ENCODE data around the gene KRTAP10-4. TPM values are rescaled to one million over a fixed set of nuclear protein-coding genes. Genes with fewer than 3 reads are reported as not detected.
"Not testable (repeated sequence)": the region's sequence is repeated elsewhere in the genome, so short reads cannot be mapped to it uniquely, and the experiment has no call there.

The KRTAP10-4 gene
- total RNA-seq, 1 donor from 2014 or later: not detected

- FAIRE-seq (no peak), DNase-seq (ENCODE audit: low read depth) (no peak)
- Mint-ChIP-seq H3K27ac (ENCODE audit: unreplicated experiment) (no peak overlapping the region), H3K27me3 (ENCODE audit: low read depth, unreplicated experiment) (peaks cover 25% of the 10 kb centered on the region), H3K9me3 (ENCODE audit: unreplicated experiment) (peaks cover 6% of the 10 kb centered on the region), H3K4me1 (ENCODE audit: low read depth, unreplicated experiment) (no peaks in the 10 kb centered on the region), H3K4me3 (ENCODE audit: unreplicated experiment) (no peak overlapping the region), H3K36me3 (ENCODE audit: low read depth, unreplicated experiment) (no peaks in the 10 kb centered on the region)
- Histone ChIP-seq H2AFZ (ENCODE audit: low read depth, low read length) (no peak overlapping the region), H3K4me1 (ENCODE audit: insufficient read depth, low read length) (no peaks in the 10 kb centered on the region), H3K9me3 (ENCODE audit: insufficient read depth, low read depth, low read length) (no peaks in the 10 kb centered on the region), H3K36me3 (ENCODE audit: insufficient read depth, low read length) (no peaks in the 10 kb centered on the region), H3K4me2 (ENCODE audit: low read length) (no peak overlapping the region), H3K79me2 (ENCODE audit: insufficient read depth, low read length) (no peaks in the 10 kb centered on the region), H3K27me3 (ENCODE audit: insufficient read depth, low read length) (peaks cover 5% of the 10 kb centered on the region), H4K20me1 (ENCODE audit: insufficient read depth, low read length) (no peaks in the 10 kb centered on the region), H3K27ac (ENCODE audit: low read depth, low read length) (no peak overlapping the region), H3K4me3 (ENCODE audit: insufficient read depth, low read depth, low read length) (no peak overlapping the region), H3K9ac (ENCODE audit: low read length) (no peak overlapping the region)
- TF ChIP-seq, protein P1, sequence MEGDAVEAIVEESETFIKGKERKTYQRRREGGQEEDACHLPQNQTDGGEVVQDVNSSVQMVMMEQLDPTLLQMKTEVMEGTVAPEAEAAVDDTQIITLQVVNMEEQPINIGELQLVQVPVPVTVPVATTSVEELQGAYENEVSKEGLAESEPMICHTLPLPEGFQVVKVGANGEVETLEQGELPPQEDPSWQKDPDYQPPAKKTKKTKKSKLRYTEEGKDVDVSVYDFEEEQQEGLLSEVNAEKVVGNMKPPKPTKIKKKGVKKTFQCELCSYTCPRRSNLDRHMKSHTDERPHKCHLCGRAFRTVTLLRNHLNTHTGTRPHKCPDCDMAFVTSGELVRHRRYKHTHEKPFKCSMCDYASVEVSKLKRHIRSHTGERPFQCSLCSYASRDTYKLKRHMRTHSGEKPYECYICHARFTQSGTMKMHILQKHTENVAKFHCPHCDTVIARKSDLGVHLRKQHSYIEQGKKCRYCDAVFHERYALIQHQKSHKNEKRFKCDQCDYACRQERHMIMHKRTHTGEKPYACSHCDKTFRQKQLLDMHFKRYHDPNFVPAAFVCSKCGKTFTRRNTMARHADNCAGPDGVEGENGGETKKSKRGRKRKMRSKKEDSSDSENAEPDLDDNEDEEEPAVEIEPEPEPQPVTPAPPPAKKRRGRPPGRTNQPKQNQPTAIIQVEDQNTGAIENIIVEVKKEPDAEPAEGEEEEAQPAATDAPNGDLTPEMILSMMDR (IDR thresholded peaks at IDR 0.05; ENCODE audit: insufficient read depth, low read depth, low read length): no peak
Measured at GRCh38 chr21:44556879-44557278, 16.6 kb upstream of the KRTAP10-4 start.

- Histone ChIP-seq H3K27ac (ENCODE audit: low read depth, low read length) (no peak overlapping the region), H3K4me2 (ENCODE audit: low read length) (no peak overlapping the region), H3K4me3 (ENCODE audit: insufficient read depth, low read depth, low read length) (no peak overlapping the region), H3K4me1 (ENCODE audit: insufficient read depth, low read length) (no peaks in the 10 kb centered on the region), H3K27me3 (ENCODE audit: insufficient read depth, low read length) (peaks cover 5% of the 10 kb centered on the region), H3K79me2 (ENCODE audit: insufficient read depth, low read length) (no peaks in the 10 kb centered on the region), H2AFZ (ENCODE audit: low read depth, low read length) (no peak overlapping the region), H4K20me1 (ENCODE audit: insufficient read depth, low read length) (no peaks in the 10 kb centered on the region), H3K36me3 (ENCODE audit: insufficient read depth, low read length) (no peaks in the 10 kb centered on the region), H3K9me3 (ENCODE audit: insufficient read depth, low read depth, low read length) (no peaks in the 10 kb centered on the region), H3K9ac (ENCODE audit: low read length) (no peak overlapping the region)
- TF ChIP-seq EZH2 (IDR thresholded peaks at IDR 0.05; ENCODE audit: insufficient read depth, low read length): no peak
- H3K27me3 Mint-ChIP-seq (ENCODE audit: low read depth, unreplicated experiment): peaks cover 25% of the 10 kb centered on the region
- peaks cover 8% of the 10 kb centered on the region for H3K9me3 Mint-ChIP-seq (ENCODE audit: unreplicated experiment)
- H3K27ac Mint-ChIP-seq (ENCODE audit: unreplicated experiment): no peak overlapping the region
- no peak for FAIRE-seq
- no peaks in the 10 kb centered on the region for H3K36me3 Mint-ChIP-seq (ENCODE audit: low read depth, unreplicated experiment)
- no peaks in the 10 kb centered on the region for H3K4me1 Mint-ChIP-seq (ENCODE audit: low read depth, unreplicated experiment)
- DNase-seq (ENCODE audit: low read depth): no peak
- H3K4me3 Mint-ChIP-seq (ENCODE audit: unreplicated experiment): no peak overlapping the region
Measured at GRCh38 chr21:44557491-44558328, 15.8 kb upstream of the KRTAP10-4 start.

GRCh38 chr21:44558329-44558675 lies 15.2 kb upstream of the KRTAP10-4 start:
- not testable (repeated sequence) for H3K9me3 ChIP-seq (ENCODE audit: insufficient read depth, low read depth, low read length); DNase-seq (ENCODE audit: low read depth); H3K79me2 ChIP-seq (ENCODE audit: insufficient read depth, low read length); H3K36me3 ChIP-seq (ENCODE audit: insufficient read depth, low read length); H3K36me3 Mint-ChIP-seq (ENCODE audit: low read depth, unreplicated experiment); H3K9me3 Mint-ChIP-seq (ENCODE audit: unreplicated experiment); H2AFZ ChIP-seq (ENCODE audit: low read depth, low read length); H3K9ac ChIP-seq (ENCODE audit: low read length); H3K27me3 ChIP-seq (ENCODE audit: insufficient read depth, low read length); H3K4me2 ChIP-seq (ENCODE audit: low read length); H3K4me3 ChIP-seq (ENCODE audit: insufficient read depth, low read depth, low read length); H4K20me1 ChIP-seq (ENCODE audit: insufficient read depth, low read length); H3K27ac Mint-ChIP-seq (ENCODE audit: unreplicated experiment); FAIRE-seq; H3K27ac ChIP-seq (ENCODE audit: low read depth, low read length); H3K4me1 Mint-ChIP-seq (ENCODE audit: low read depth, unreplicated experiment); H3K4me3 Mint-ChIP-seq (ENCODE audit: unreplicated experiment); H3K4me1 ChIP-seq (ENCODE audit: insufficient read depth, low read length)
- peaks cover 25% of the 10 kb centered on the region for H3K27me3 Mint-ChIP-seq (ENCODE audit: low read depth, unreplicated experiment)

Data from astrocyte (in vitro differentiated cells and primary cell).